Heart left ventricle (tissue), 16 donors: ENCODE results near the gene SEMA6A. TPM values are rescaled to one million over a fixed set of nuclear protein-coding genes. Genes with fewer than 3 reads are reported as not detected.

Experiments used
- ATAC-seq, 4 donors: fragments of 200-7000 bp; cut with Tn5 transposase; one replicate each; pipeline ENCODE4 v1.9.1; 2020 to 2022; ENCODE audit warnings: moderate library complexity in 4 of 4, mild to moderate bottlenecking in 3 of 4, moderate number of reproducible peaks in 1 of 4
- DNase-seq, 5 donors: peaks; one replicate each; pipeline ENCODE4 v3.0.0-alpha.2; 2020
- H3K27ac ChIP-seq, 12 donors: fragments of 200-600 bp; sonication (generic) in 4 of 12; one replicate each; pipeline versions ENCODE4 v1.5.0 to v1.8.0; 2016 to 2022; ENCODE audit warnings: mild to moderate bottlenecking in 2 of 12
- H3K27me3 ChIP-seq, 9 donors: fragments of 200-600 bp; sonication (generic) in 2 of 9; one replicate each; pipeline versions ENCODE4 v1.5.1 to v1.8.0; 2016 to 2022; ENCODE audit warnings: mild to moderate bottlenecking in 3 of 9
- H3K36me3 ChIP-seq, 9 donors: fragments of 200-600 bp; sonication (generic) in 2 of 9; one replicate each; pipeline versions ENCODE4 v1.5.0 to v1.8.0; 2018 to 2022; ENCODE audit warnings: mild to moderate bottlenecking in 2 of 9
- H3K4me1 ChIP-seq, 12 donors: fragments of 200-600 bp; sonication (generic) in 4 of 12; one replicate each; pipeline versions ENCODE4 v1.5.0 to v1.8.0; 2016 to 2022; ENCODE audit warnings: mild to moderate bottlenecking in 3 of 12
- H3K4me3 ChIP-seq, 12 donors: fragments of 200-600 bp; sonication (generic) in 4 of 12; one replicate each; pipeline versions ENCODE4 v1.5.0 to v1.8.0; 2017 to 2022; ENCODE audit warnings: mild to moderate bottlenecking in 9 of 12, moderate library complexity in 4 of 12
- H3K9me3 ChIP-seq, 12 donors: fragments of 200-600 bp; sonication (generic) in 4 of 12; one replicate each; pipeline versions ENCODE4 v1.5.0 to v1.8.0; 2016 to 2022; ENCODE audit warnings: mild to moderate bottlenecking in 1 of 12
- CTCF ChIP-seq, 12 donors: fragments of 200-600 bp; sonication (generic) in 4 of 12; IDR thresholded peaks; one replicate each; pipeline versions ENCODE4 v1.5.0 to v1.8.0; 2018 to 2022; ENCODE audit warnings: antibody characterized with exemption in 12 of 12, mild to moderate bottlenecking in 5 of 12
- POLR2A ChIP-seq, 2 donors: fragments of 450-650 bp; IDR thresholded peaks; one replicate each; pipeline ENCODE4 v1.6.1; 2017; ENCODE audit warnings: antibody characterized with exemption in 2 of 2, mild to moderate bottlenecking in 2 of 2, moderate library complexity in 2 of 2
- WGBS, 4 donors: extraction: QIAGEN DNeasy Blood & Tissue Kit in 2 of 4; methylation state at CpG; one replicate each; pipeline versions ENCODE4 v1.1.5 to v1.1.7; 2013 to 2018; 5-methylcytosine and 5-hydroxymethylcytosine counted together
- intact Hi-C, 10 donors: fragments of 100-400 bp; cut with DNase I; formaldehyde crosslinking; loops; one replicate each; pipeline versions ENCODE4 v1.11.1 to v1.14.2; 2022
- polyA plus RNA-seq, 2 donors: library from polyadenylated mRNA; stranded (reverse); fragments of 200-250 nt; gene quantifications; one replicate each; pipeline ENCODE4 v1.2.3, GENCODE V29; 2013
- total RNA-seq, 9 donors: library from RNA; depleted of rRNA in 2 of 9; stranded (reverse); fragments of >200 nt in 2 of 9; fragmentation: NEBNext Ultra II Directional in 3 of 9; extraction: Animal tissue kit (Norgen Biotek cat#: 25700) in 3 of 9; gene quantifications; one replicate each; pipeline versions ENCODE4 v1.1.0 to v1.2.4, GENCODE V29; 2016 to 2023
- donor health status: ischemic (EF 13 %, LVEDD 7.1; RV severe dilation, severe dysfunction).
- donor health status: healthy with polysubstance abuse.
- donor health status: DM: no; HTN: yes; CAD: no.
- donor health status: DM: no; HTN: no; CAD: no.
- donor health status: ischemic (EF 25% LVEDD 6.9; RV normal size, moderate dysfunction).
- donor health status: ischemic (EF 25% LVEDD 5.7; RV mildly dilated, moderate dysfunction).
- donor health status: healthy.
- donor health status: DM: yes; HTN: yes; CAD: no.
- donor health status: ischemic (EF 35%, LVEDD 5.7; RV mildly dilated, moderate dysfunction).
- donor health status: nonischemic (EF 11% LVEDD 7.7; RV severe dilation, severe dysfunction).
- donor health status: DM: yes; HTN: yes; CAD: no.
- donor health status: PGD.
- donor health status: ischemic (EF 29% LVEDD 5.4; RV normal size, mild dysfunction).
- donor health status: nonischemic (EF 23%, LVEDD 6.1; RV moderate dilation, normal function).

SEMA6A gene
- total and polyA plus RNA-seq, 11 donors = 2.2 to 12.7 (median 6.3) TPM

- intact Hi-C loops = no loop called here
- DNase-seq = peak; percentile 28 to 66 (median 58)
- Histone ChIP-seq H3K4me1 (peaks cover 0 to 51% (median 18%) of the 10 kb centered on the region in 12 donors), H3K36me3 (no peaks in the 10 kb centered on the region), H3K4me3 (no peak overlapping the region), H3K27ac (peak overlapping the region in 8 of 12 donors; percentile 4 to 69 (median 42)), H3K9me3 (no peaks in the 10 kb centered on the region), H3K27me3 (no peaks in the 10 kb centered on the region)
- TF ChIP-seq CTCF (IDR thresholded peaks at IDR 0.05) (no peak), POLR2A (IDR thresholded peaks at IDR 0.05) (no peak)
- peak; percentile 77 to 90 (median 84) for ATAC-seq
- 56 to 73% (median 68%) methylated on average over 5 of the region's 5 CpGs for WGBS, 4 donors
These were observed 53.3 kb downstream of the SEMA6A start for GRCh38 chr5:116521173-116521872.

GRCh38 chr5:116520771-116521170 is 53.9 kb downstream of the SEMA6A start:
- no peak overlapping the region for H3K4me3 ChIP-seq
- TF ChIP-seq POLR2A (IDR thresholded peaks at IDR 0.05) (no peak), CTCF (IDR thresholded peaks at IDR 0.05) (no peak)
- ATAC-seq (peak; percentile 53 to 88 (median 82)), DNase-seq (peak in 4 of 5 donors; percentile 30 to 53 (median 46))
- intact Hi-C loops = no loop called here
- WGBS, 4 donors = 30 to 57% (median 45%) methylated on average over 1 of the region's 1 CpG
- H3K4me1 ChIP-seq = peaks cover 0 to 54% (median 19%) of the 10 kb centered on the region in 12 donors
- H3K36me3 ChIP-seq = no peaks in the 10 kb centered on the region
- H3K9me3 ChIP-seq = no peaks in the 10 kb centered on the region
- no peaks in the 10 kb centered on the region for H3K27me3 ChIP-seq
- peak overlapping the region in 7 of 12 donors; percentile 4 to 69 (median 49) for H3K27ac ChIP-seq

- TF ChIP-seq CTCF (IDR thresholded peaks at IDR 0.05) = no peak
- TF ChIP-seq POLR2A (IDR thresholded peaks at IDR 0.05) = no peak
- no peaks in the 10 kb centered on the region for H3K9me3 ChIP-seq
- intact Hi-C loops = no loop called here
- no peak overlapping the region for H3K27ac ChIP-seq
- no peak for ATAC-seq
- WGBS, 4 donors = 68 to 73% (median 72%) methylated on average over 3 of the region's 3 CpGs
- H3K36me3 ChIP-seq = no peaks in the 10 kb centered on the region
- no peaks in the 10 kb centered on the region for H3K27me3 ChIP-seq
- DNase-seq = no peak
- H3K4me1 ChIP-seq = peaks cover 0 to 54% (median 19%) of the 10 kb centered on the region in 12 donors
- no peak overlapping the region for H3K4me3 ChIP-seq
These were observed 56.2 kb downstream of the SEMA6A start for GRCh38 chr5:116518423-116518822.

- no peaks in the 10 kb centered on the region for H3K36me3 ChIP-seq
- ATAC-seq = no peak
- TF ChIP-seq CTCF (IDR thresholded peaks at IDR 0.05) (no peak), POLR2A (IDR thresholded peaks at IDR 0.05) (no peak)
- intact Hi-C loops = no loop called here
- DNase-seq = no peak
- no peaks in the 10 kb centered on the region for H3K27me3 ChIP-seq
- 47 to 68% (median 60%) methylated on average over 2 of the region's 2 CpGs for WGBS, 4 donors
- no peaks in the 10 kb centered on the region for H3K9me3 ChIP-seq
- no peak overlapping the region for H3K4me3 ChIP-seq
- H3K27ac ChIP-seq = no peak overlapping the region
- peaks cover 0 to 49% (median 18%) of the 10 kb centered on the region in 12 donors for H3K4me1 ChIP-seq
These were observed 57.1 kb downstream of the SEMA6A start for GRCh38 chr5:116517488-116517887.
